Upper lobe of left lung (tissue), 6 donors: ENCODE data around the gene LIPC. TPM values are rescaled to one million over a fixed set of nuclear protein-coding genes. Genes with fewer than 3 reads are reported as not detected.

Source experiments
- ATAC-seq, 2 donors: fragments of 200-7000 bp; cut with Tn5 transposase; one replicate each; pipeline ENCODE4 v1.9.1; 2022; ENCODE audit warnings: mild to moderate bottlenecking in 2 of 2, moderate library complexity in 2 of 2; ENCODE audit not compliant: low FRiP score in 2 of 2
- DNase-seq, 2 donors: peaks; one replicate each; pipeline ENCODE4 v3.0.0-alpha.2; 2019 to 2020
- H3K27ac ChIP-seq, 4 donors: fragments of 200-600 bp; sonication (generic); one replicate each; pipeline ENCODE4 v1.5.1; 2016 to 2019
- H3K27me3 ChIP-seq, 4 donors: fragments of 200-600 bp; sonication (generic); one replicate each; pipeline ENCODE4 v1.5.1; 2017 to 2019
- H3K36me3 ChIP-seq, 4 donors: fragments of 200-600 bp; sonication (generic); one replicate each; pipeline ENCODE4 v1.5.1; 2016 to 2019
- H3K4me1 ChIP-seq, 4 donors: fragments of 200-600 bp; sonication (generic); one replicate each; pipeline ENCODE4 v1.5.1; 2018 to 2019
- H3K4me3 ChIP-seq, 4 donors: fragments of 200-600 bp; sonication (generic); one replicate each; pipeline ENCODE4 v1.5.1; 2017 to 2019; ENCODE audit warnings: mild to moderate bottlenecking in 2 of 4, moderate library complexity in 1 of 4
- H3K9me3 ChIP-seq, 4 donors: fragments of 200-600 bp; sonication (generic); one replicate each; pipeline ENCODE4 v1.5.1; 2018 to 2019
- CTCF ChIP-seq, 6 experiments: fragments of 450-650 bp in 4 of 6; fragments of 200-600 bp in 2 of 6; sonication (generic) in 2 of 6; IDR thresholded peaks; one replicate each; pipeline ENCODE4 v1.5.1; 2016 to 2019; ENCODE audit warnings: antibody characterized with exemption in 6 of 6
- EP300 ChIP-seq, 4 donors: sonication (generic); formaldehyde crosslinking; IDR thresholded peaks; one replicate each; pipeline ENCODE4 v1.5.1; 2017; ENCODE audit warnings: antibody characterized with exemption in 4 of 4, control low read depth in 2 of 4
- POLR2A ChIP-seq, 4 donors: fragments of 450-650 bp; IDR thresholded peaks; one replicate each; pipeline ENCODE4 v1.5.1; 2016 to 2017; ENCODE audit warnings: antibody characterized with exemption in 4 of 4, mild to moderate bottlenecking in 2 of 4
- POLR2AphosphoS5 ChIP-seq, 2 donors: sonication (generic); formaldehyde crosslinking; IDR thresholded peaks; one replicate each; pipeline ENCODE4 v1.5.1; 2017; ENCODE audit warnings: antibody characterized with exemption in 2 of 2
- WGBS, 2 donors: methylation state at CpG; one replicate each; pipeline ENCODE4 v1.1.5; 2017 to 2018; 5-methylcytosine and 5-hydroxymethylcytosine counted together
- total RNA-seq, 6 donors: library from RNA; depleted of rRNA in 4 of 6; stranded (reverse); fragments of >200 nt in 4 of 6; gene quantifications; one replicate each; pipeline versions ENCODE4 v1.1.0 to v1.2.1, GENCODE V29; 2016 to 2021
- donor health status: DM: no; HTN: no; CAD: no; lungs with moderate emphysema.
- donor health status: DM: no; HTN: yes; CAD: no; lungs with severe emphysema.

LIPC gene
- total RNA-seq, 6 donors from 2014 or later: 0.40 to 0.89 (median 0.75) TPM; not detected in 2

GRCh38 chr15:58556541-58556940 lies 124.8 kb downstream of the LIPC start:
- no peak overlapping the region for H3K27ac ChIP-seq
- 68 to 72% methylated on average over 3 of the region's 3 CpGs for WGBS, 2 donors

GRCh38 chr15:58558777-58559176 lies 127.0 kb downstream of the LIPC start:
- TF ChIP-seq CTCF (IDR thresholded peaks at IDR 0.05) (no peak), EP300 (IDR thresholded peaks at IDR 0.05) (no peak), POLR2A (IDR thresholded peaks at IDR 0.05) (no peak), POLR2AphosphoS5 (IDR thresholded peaks at IDR 0.05) (no peak)
- no peaks in the 10 kb centered on the region for H3K27me3 ChIP-seq
- ATAC-seq (no peak), DNase-seq (no peak)
- no peak overlapping the region for H3K27ac ChIP-seq
- H3K9me3 ChIP-seq: no peaks in the 10 kb centered on the region
- WGBS, 2 donors: 75 to 100% methylated on average over 1 of the region's 1 CpG
- H3K36me3 ChIP-seq: no peaks in the 10 kb centered on the region
- no peak overlapping the region for H3K4me3 ChIP-seq
- H3K4me1 ChIP-seq: no peaks in the 10 kb centered on the region

More at GRCh38 chr15:58556541-58556940, 124.8 kb downstream of the LIPC start:
- ATAC-seq (no peak), DNase-seq (no peak)
- Histone ChIP-seq H3K4me1 (peaks cover 5 to 12% (median 8%) of the 10 kb centered on the region in 4 donors), H3K36me3 (no peaks in the 10 kb centered on the region), H3K27me3 (no peaks in the 10 kb centered on the region), H3K4me3 (no peak overlapping the region), H3K9me3 (no peaks in the 10 kb centered on the region)
- no peak for TF ChIP-seq POLR2A (IDR thresholded peaks at IDR 0.05)
- no peak for TF ChIP-seq CTCF (IDR thresholded peaks at IDR 0.05)
- no peak for TF ChIP-seq POLR2AphosphoS5 (IDR thresholded peaks at IDR 0.05)
- no peak for TF ChIP-seq EP300 (IDR thresholded peaks at IDR 0.05)

GRCh38 chr15:58559904-58560588 lies 128.3 kb downstream of the LIPC start:
- TF ChIP-seq CTCF (IDR thresholded peaks at IDR 0.05) (no peak), POLR2A (IDR thresholded peaks at IDR 0.05) (no peak)
- ATAC-seq: no peak
- no peaks in the 10 kb centered on the region for H3K27me3 ChIP-seq
- DNase-seq: no peak
- H3K27ac ChIP-seq: no peak overlapping the region
- H3K36me3 ChIP-seq: no peaks in the 10 kb centered on the region
- 73 to 77% methylated on average over 6 of the region's 6 CpGs for WGBS, 2 donors
- no peak overlapping the region for H3K4me3 ChIP-seq
- H3K9me3 ChIP-seq: no peaks in the 10 kb centered on the region
- no peaks in the 10 kb centered on the region for H3K4me1 ChIP-seq

GRCh38 chr15:58561321-58561720 lies 129.5 kb downstream of the LIPC start:
- DNase-seq: no peak
- no peaks in the 10 kb centered on the region for H3K9me3 ChIP-seq
- no peaks in the 10 kb centered on the region for H3K36me3 ChIP-seq
- H3K4me1 ChIP-seq: no peaks in the 10 kb centered on the region
- no peak overlapping the region for H3K27ac ChIP-seq
- H3K4me3 ChIP-seq: no peak overlapping the region
- 0% methylated on average over 1 of the region's 1 CpG for WGBS, 2 donors
- no peak for ATAC-seq
- no peaks in the 10 kb centered on the region for H3K27me3 ChIP-seq
- no peak for TF ChIP-seq POLR2A (IDR thresholded peaks at IDR 0.05)
- no peak for TF ChIP-seq EP300 (IDR thresholded peaks at IDR 0.05)
- TF ChIP-seq CTCF (IDR thresholded peaks at IDR 0.05): no peak
- TF ChIP-seq POLR2AphosphoS5 (IDR thresholded peaks at IDR 0.05): no peak

GRCh38 chr15:58562135-58562534 lies 130.3 kb downstream of the LIPC start:
- Histone ChIP-seq H3K9me3 (no peaks in the 10 kb centered on the region), H3K27me3 (no peaks in the 10 kb centered on the region), H3K4me3 (no peak overlapping the region), H3K27ac (no peak overlapping the region), H3K4me1 (no peaks in the 10 kb centered on the region), H3K36me3 (no peaks in the 10 kb centered on the region)
- 23 to 93% methylated on average over 2 to 3 of the region's 3 CpGs for WGBS, 2 donors
- TF ChIP-seq EP300 (IDR thresholded peaks at IDR 0.05) (no peak), POLR2A (IDR thresholded peaks at IDR 0.05) (no peak), POLR2AphosphoS5 (IDR thresholded peaks at IDR 0.05) (no peak), CTCF (IDR thresholded peaks at IDR 0.05) (no peak)
- DNase-seq (no peak), ATAC-seq (no peak)
